Measurements from ENCODE around the gene MPST.

MPST gene

DNA sequence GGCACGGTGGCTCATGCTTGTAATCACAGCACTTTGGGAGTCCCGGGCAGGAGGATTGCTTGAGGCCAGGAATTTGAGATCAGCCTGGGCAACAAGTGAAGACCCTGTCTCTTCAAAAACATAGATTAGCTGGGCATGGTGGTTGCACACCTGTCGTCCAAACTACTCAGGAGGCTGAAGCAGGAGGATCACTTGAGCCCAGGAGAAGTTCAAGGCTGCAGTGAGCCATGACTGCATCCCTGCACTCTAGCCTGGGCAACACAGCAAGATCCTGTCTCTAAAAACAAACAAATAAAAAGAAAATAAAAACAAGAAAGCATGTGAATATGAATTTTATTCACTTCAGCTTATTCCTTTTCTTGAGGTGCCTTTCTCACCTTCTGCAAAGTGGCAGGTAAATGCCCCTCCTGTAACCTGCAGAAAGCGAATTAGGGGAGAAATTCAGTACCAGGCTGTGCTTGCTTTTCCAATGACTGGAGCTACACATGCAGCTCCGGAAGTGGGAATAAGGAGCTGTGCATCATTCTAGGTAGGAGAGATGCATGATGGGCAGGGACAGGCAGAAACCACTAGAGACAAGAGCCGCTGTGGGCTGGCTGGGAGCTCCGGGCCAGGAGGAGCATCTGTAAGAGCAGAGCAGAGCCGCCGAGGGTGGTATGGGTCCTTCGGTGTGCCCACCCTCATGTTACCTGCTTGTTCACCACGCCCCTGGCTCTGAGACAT, 17.3 kb downstream of the MPST start:
- H3K4me1 Mint-ChIP-seq (ENCODE audit: low read depth) = peaks cover 27% of the 10 kb centered on the region
- intact Hi-C loops (cut with micrococcal nuclease) = no loop called here

DNA sequence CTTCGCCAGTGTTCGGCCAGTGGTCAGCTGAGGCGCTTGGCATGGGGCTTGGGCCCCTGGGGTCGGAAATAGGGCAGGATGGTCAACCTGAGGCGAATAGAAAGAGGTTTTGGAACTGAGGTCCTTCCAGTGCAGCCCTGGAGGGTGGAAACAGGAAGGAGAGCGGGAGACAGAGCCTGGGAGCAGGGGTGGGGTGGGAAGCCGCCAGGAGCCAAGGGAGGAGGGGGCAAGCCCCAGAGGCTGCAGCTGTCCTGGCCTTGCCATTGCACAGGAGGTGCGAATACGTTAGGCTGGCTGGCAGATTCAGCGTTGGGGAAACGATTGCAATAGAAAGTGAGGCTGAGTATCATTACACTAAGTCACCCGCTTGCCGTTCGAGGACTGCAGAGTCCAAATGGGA, 18.1 kb downstream of the MPST start:
- no peak overlapping the region for H3K27ac Mint-ChIP-seq
- H3K9me3 Mint-ChIP-seq = no peaks in the 10 kb centered on the region
- peaks cover 19% of the 10 kb centered on the region for H3K4me1 Mint-ChIP-seq (ENCODE audit: low read depth)
- no peak overlapping the region for H3K4me3 Mint-ChIP-seq
- peaks cover 13% of the 10 kb centered on the region for H3K27me3 Mint-ChIP-seq
- H3K36me3 Mint-ChIP-seq (ENCODE audit: low read depth) = no peaks in the 10 kb centered on the region
- intact Hi-C loops (cut with micrococcal nuclease) = no loop called here

More for the DNA sequence above, 17.3 kb downstream of the MPST start:
- Mint-ChIP-seq H3K27me3 (peaks cover 13% of the 10 kb centered on the region), H3K9me3 (no peaks in the 10 kb centered on the region), H3K36me3 (ENCODE audit: low read depth) (no peaks in the 10 kb centered on the region), H3K4me3 (no peak overlapping the region), H3K27ac (no peak overlapping the region)

DNA sequence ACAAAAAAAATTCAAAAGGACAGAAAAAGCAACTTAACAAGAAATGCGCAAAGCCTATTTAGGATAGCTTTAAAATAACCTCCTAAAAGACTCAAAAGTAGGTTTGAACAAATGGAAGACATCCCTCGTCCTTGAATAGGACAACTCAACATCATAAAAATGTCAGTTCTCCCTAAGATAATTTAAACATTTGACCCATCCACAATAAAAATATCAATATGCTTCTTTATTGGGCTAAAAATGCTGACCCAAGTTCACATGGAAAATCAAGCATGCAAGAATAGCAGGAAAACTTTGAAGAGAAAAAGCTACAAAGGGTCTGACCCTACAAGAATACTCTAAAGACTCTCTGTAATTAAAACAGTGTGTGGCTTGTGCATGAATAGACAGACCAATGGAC, 19.9 kb downstream of the MPST start:
- Mint-ChIP-seq H3K27me3 (peaks cover 16% of the 10 kb centered on the region), H3K9me3 (no peaks in the 10 kb centered on the region), H3K27ac (no peak overlapping the region)

DNA sequence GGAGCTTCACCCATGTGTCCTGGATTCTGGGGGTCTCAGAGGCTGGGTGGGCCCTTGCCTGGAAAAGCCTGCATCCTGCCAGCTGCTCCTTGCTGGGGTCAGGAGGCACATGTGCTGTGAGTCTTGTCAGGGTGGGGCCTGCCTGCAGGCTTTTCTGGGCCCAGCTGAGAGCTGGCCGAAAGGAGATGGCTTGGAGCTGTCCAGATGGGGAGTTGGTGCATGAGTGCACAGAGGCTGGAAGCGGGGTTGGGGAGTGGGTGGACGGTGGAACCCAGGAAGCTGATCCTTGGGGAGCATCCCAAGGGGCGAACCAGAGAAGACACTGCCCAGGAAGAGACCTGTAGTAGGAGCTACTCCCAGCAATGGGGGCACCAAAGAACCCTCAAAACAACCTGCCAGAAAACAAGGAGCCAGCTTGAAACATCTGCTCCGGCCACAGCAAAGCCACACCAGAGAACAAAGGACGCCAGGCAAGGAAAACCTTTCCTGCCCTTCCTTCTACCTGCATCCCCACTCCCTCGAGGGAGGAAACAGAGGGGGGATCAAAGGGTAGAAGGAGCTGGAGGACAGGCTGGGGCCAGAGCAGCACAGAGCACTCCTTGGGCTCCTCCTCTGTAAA, 23.8 kb downstream of the MPST start:
- H3K27me3 Mint-ChIP-seq = peaks cover 5% of the 10 kb centered on the region
- H3K9me3 Mint-ChIP-seq = no peaks in the 10 kb centered on the region

More for the DNA sequence above, 19.9 kb downstream of the MPST start:
- Mint-ChIP-seq H3K4me1 (ENCODE audit: low read depth) (peaks cover 20% of the 10 kb centered on the region), H3K4me3 (no peak overlapping the region), H3K36me3 (ENCODE audit: low read depth) (no peaks in the 10 kb centered on the region)
- intact Hi-C loops (cut with micrococcal nuclease) = no loop called here

DNA sequence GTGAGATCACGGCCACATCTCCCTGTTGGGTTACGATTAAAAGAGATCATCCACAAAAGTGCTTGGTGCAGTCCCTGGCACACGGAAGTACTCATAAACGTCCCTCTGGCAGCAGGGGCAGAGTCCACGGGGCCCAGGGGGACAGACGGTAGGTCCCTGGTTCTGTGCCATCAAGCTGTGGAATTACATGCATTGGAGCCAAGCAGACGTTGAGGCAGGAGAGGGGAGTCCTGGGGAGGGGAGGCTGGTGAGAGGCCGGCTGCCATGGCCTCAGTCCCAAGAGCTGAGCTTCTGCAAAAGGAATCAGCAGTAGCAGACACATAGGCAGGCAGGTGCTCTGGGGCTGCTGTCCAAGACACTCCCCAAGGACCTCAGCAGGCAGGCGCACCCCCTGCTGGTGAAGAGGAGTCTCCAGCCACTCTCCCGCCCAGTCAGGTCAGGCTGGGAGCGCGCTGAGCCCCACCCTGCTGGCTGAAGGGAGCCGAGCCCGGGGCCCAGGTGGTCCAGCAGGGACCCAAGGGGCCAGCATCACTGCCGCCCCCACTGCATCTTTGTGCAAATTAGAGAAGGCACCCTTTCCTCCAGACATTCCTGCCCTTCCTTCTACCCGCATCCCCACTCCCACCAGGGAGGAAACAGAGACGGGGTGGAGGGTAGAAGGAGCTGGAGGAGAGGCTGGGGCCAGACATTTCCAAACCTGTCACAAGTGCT, 24.4 kb downstream of the MPST start:
- peaks cover 5% of the 10 kb centered on the region for H3K27me3 Mint-ChIP-seq
- H3K9me3 Mint-ChIP-seq = no peaks in the 10 kb centered on the region
- H3K36me3 Mint-ChIP-seq (ENCODE audit: low read depth) = no peaks in the 10 kb centered on the region
- H3K4me3 Mint-ChIP-seq = no peak overlapping the region
- peaks cover 40% of the 10 kb centered on the region for H3K4me1 Mint-ChIP-seq (ENCODE audit: low read depth)
- intact Hi-C loops (cut with micrococcal nuclease) = loop anchor here (10.0 kb wide), 1 partner anchor 269 kb away; the partner anchor contains the start of gene IFT27
- no peak overlapping the region for H3K27ac Mint-ChIP-seq

More for the DNA sequence above, 23.8 kb downstream of the MPST start:
- H3K4me3 Mint-ChIP-seq = no peak overlapping the region
- intact Hi-C loops (cut with micrococcal nuclease) = loop anchor here (10.0 kb wide), 1 partner anchor 269 kb away; the partner anchor contains the start of gene IFT27
- no peaks in the 10 kb centered on the region for H3K36me3 Mint-ChIP-seq (ENCODE audit: low read depth)
- peaks cover 39% of the 10 kb centered on the region for H3K4me1 Mint-ChIP-seq (ENCODE audit: low read depth)
- H3K27ac Mint-ChIP-seq = no peak overlapping the region

DNA sequence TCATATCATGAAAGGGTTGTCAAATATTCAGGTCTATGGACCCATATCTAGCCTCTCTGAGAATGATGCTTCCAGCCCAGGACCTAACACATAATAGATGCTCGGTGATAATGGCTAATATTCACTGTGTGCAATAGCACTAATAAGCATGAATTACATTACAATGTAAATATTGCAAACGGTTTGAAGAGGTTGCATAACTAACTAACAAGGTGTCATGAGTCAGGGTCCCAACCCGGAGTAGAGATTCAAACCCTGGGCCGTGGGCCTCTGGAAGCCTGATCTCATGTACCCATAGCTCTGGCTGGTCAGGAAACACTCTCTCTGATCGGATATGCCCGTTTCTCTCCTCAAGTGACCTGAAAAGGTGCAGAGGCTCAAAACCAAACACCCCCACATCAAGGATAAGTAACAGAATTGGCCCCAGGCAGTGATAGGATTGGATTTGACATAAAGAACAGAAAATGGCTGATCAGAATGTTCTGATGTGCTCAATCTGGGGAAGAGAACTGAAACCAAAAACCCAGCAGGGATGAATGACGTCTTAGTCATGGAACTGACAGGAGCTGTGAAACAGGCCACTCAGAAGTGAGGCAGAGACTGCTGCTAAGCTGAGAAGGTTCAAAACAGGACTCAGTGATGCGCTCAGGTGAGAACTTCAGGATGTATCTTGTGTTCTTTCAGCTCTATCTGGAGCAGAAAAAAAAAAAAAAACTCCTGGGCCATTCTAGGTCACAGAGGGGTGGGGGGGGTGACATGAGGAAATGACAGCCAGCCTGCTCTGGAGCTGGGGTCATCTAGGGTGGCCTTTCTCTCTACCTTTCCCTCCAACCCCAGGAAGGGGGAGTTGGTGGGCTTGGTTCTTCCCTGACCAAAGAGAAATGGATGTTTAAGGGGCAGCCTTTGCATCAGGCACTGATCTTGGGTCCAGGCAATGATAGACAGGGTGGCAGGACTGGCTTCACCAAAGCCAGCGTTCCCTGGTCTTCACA, 25.4 kb downstream of the MPST start:
- peaks cover 3% of the 10 kb centered on the region for H3K27me3 Mint-ChIP-seq
- H3K36me3 Mint-ChIP-seq (ENCODE audit: low read depth) = no peaks in the 10 kb centered on the region
- H3K27ac Mint-ChIP-seq = peak overlapping the region; percentile 72
- H3K4me3 Mint-ChIP-seq = no peak overlapping the region
- intact Hi-C loops (cut with micrococcal nuclease) = loop anchor here (10.0 kb wide), 1 partner anchor 270 kb away; the partner anchor contains the start of gene IFT27
- H3K9me3 Mint-ChIP-seq = no peaks in the 10 kb centered on the region
- peaks cover 50% of the 10 kb centered on the region for H3K4me1 Mint-ChIP-seq (ENCODE audit: low read depth)

DNA sequence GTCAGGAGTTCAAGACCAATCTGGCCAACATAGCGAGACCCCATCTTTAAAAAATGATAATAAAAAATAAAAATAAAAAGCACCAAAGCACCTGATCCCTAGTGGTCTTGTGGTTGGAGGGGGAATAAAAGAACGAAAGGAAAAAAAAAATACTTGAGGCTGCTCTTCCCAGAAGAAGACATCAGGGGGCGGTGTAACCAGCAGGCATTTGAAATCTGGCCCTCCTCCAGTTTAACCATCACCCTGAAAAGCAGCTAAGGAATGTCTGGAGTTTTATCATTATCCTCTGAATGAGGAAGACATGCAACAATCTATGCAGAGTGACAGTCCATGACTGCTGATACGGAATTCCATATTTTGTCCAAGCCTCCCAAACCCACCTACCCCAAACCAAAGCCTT, 26.4 kb downstream of the MPST start:
- H3K27me3 Mint-ChIP-seq = peaks cover 3% of the 10 kb centered on the region
- H3K4me1 Mint-ChIP-seq (ENCODE audit: low read depth) = peaks cover 56% of the 10 kb centered on the region
- H3K4me3 Mint-ChIP-seq = no peak overlapping the region
- H3K9me3 Mint-ChIP-seq = no peaks in the 10 kb centered on the region
- H3K27ac Mint-ChIP-seq = no peak overlapping the region
- intact Hi-C loops (cut with micrococcal nuclease) = loop anchor here (10.0 kb wide), 1 partner anchor 271 kb away; the partner anchor contains the start of gene IFT27
- no peaks in the 10 kb centered on the region for H3K36me3 Mint-ChIP-seq (ENCODE audit: low read depth)

DNA sequence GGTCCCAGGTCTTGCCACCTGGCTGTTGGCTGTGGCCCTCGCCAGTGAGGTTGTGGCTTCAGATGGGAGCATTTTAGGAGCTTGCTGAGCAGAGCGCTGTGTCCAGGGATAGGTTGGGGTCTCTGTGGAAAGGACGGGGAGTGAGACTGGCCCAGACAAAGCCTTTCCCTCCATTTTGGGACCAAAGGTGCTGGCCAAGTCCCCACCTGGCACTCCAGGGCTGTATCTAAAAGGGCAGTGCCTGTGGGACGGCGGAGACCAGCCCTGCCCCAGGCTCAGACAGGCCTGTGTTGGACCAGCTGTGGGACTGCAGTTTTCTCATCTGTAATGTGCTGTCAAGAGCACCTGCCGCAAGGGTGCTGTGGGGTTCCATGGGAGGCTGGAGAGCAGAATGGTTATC, 27.0 kb downstream of the MPST start:
- intact Hi-C loops (cut with micrococcal nuclease) = loop anchor here (10.0 kb wide), 1 partner anchor 272 kb away; the partner anchor contains the start of gene IFT27
- Mint-ChIP-seq H3K4me3 (no peak overlapping the region), H3K4me1 (ENCODE audit: low read depth) (peaks cover 59% of the 10 kb centered on the region), H3K27ac (peak overlapping the region; percentile 41), H3K27me3 (peaks cover 3% of the 10 kb centered on the region), H3K9me3 (no peaks in the 10 kb centered on the region), H3K36me3 (ENCODE audit: low read depth) (no peaks in the 10 kb centered on the region)

DNA sequence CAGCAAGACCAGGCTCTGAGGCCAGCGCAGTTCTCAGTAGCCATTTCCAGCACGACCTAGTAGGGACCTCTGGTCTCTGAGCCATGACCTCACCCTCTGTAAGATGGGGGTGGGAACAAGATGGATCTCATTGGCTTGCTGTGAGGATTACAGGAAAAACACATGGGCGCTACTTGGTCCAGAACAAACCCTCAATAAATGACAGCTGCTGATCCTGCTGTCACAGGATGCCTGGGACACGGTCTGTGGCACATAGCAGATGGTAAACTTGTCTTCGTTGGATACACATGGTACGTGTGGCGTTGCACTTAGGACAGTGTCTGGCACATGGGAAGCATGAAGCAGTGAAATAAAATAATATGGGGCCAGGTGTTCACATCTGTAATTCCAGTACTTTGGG, 27.5 kb downstream of the MPST start:
- intact Hi-C loops (cut with micrococcal nuclease) = loop anchor here (10.0 kb wide), 1 partner anchor 272 kb away; the partner anchor contains the start of gene IFT27
- Mint-ChIP-seq H3K27me3 (peaks cover 3% of the 10 kb centered on the region), H3K4me3 (no peak overlapping the region), H3K36me3 (ENCODE audit: low read depth) (no peaks in the 10 kb centered on the region), H3K4me1 (ENCODE audit: low read depth) (peaks cover 60% of the 10 kb centered on the region), H3K9me3 (no peaks in the 10 kb centered on the region), H3K27ac (no peak overlapping the region)

DNA sequence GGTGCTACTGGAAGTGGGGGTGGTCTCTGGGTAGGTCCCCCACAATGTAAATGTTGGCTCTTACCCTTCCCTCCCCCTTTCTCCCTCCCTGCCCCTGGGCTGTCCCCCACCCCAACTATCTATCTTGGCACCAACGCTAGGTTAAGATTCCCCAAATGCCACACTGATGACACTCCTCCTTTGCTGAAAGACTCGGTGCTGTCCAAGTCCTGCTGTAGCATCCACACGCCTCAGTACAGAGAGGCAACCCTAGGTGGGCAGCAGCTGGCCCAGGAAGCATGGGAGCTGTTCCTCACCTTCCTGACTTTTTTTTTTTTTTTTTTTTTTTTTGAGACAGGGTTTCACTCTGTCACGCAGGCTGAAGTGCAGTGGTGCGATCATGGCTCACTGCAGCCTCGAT, 28.6 kb downstream of the MPST start:
- H3K9me3 Mint-ChIP-seq = no peaks in the 10 kb centered on the region
- intact Hi-C loops (cut with micrococcal nuclease) = loop anchor here (10.0 kb wide), 1 partner anchor 273 kb away; the partner anchor contains the start of gene IFT27
- peaks cover 1% of the 10 kb centered on the region for H3K27me3 Mint-ChIP-seq
- H3K36me3 Mint-ChIP-seq (ENCODE audit: low read depth) = peaks cover 11% of the 10 kb centered on the region
- no peak overlapping the region for H3K27ac Mint-ChIP-seq
- no peak overlapping the region for H3K4me3 Mint-ChIP-seq
- H3K4me1 Mint-ChIP-seq (ENCODE audit: low read depth) = peaks cover 70% of the 10 kb centered on the region

DNA sequence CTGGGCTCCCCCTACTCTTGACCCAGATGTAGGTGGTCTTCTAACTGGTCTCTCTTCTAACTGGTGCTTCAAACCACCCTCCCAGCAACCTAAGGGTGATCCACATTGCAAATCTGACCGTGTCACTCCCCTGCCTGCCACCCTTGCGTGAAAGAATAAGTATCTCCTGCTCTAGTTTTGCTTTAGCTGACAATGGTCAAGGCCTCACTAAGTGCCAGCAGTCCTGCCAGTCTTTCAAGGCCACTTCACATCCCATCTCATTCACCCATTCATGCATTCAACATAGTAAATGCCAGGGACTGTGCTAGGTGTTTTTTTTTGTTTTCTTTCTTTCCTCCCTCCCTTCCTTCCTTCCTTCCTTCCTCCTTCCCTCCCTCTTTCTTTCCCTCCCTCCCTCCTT, 29.7 kb downstream of the MPST start:
- Mint-ChIP-seq H3K4me3 (no peak overlapping the region), H3K36me3 (ENCODE audit: low read depth) (peaks cover 22% of the 10 kb centered on the region), H3K4me1 (ENCODE audit: low read depth) (peaks cover 70% of the 10 kb centered on the region), H3K27me3 (no peaks in the 10 kb centered on the region), H3K9me3 (no peaks in the 10 kb centered on the region), H3K27ac (peak overlapping the region; percentile 77)
- intact Hi-C loops (cut with micrococcal nuclease) = loop anchor here (10.0 kb wide), 1 partner anchor 274 kb away; the partner anchor contains the start of gene IFT27

DNA sequence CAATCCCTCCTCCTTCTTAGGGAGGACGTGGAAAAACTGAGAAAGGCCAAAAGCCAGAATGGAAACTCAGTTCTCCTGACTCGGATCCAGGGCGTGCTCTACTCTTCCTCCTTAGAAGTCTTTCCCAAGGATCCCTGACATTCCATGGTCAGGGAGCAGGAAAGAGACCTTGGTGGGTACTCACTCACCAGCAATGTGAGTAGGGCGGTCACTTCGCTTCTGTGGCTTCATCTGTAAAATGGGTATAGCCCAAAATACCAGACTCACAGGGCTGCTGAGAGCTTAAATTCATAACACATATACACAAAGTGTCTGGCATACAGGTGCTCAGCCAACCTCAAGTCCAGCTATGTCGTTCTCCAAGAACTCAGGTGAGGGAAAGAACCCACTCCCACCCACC, 31.4 kb downstream of the MPST start:
- H3K36me3 Mint-ChIP-seq (ENCODE audit: low read depth) = peaks cover 39% of the 10 kb centered on the region
- peak overlapping the region; percentile 20 for H3K4me3 Mint-ChIP-seq
- H3K9me3 Mint-ChIP-seq = no peaks in the 10 kb centered on the region
- intact Hi-C loops (cut with micrococcal nuclease) = loop anchor here (2.0 kb wide), 1 partner anchor 32 kb away; the partner anchor contains the start of genes MPST and TST
- H3K27me3 Mint-ChIP-seq = no peaks in the 10 kb centered on the region
- peak overlapping the region; percentile 91 for H3K27ac Mint-ChIP-seq
- H3K4me1 Mint-ChIP-seq (ENCODE audit: low read depth) = peaks cover 57% of the 10 kb centered on the region

Data from dendritic cell treated with granulocyte-macrophage colony-stimulating factor and Interleukin-4, amounts not matched to agents 40 ng/mL and 50 ng/mL, for 4 days (primary cell).